ENCODE measurements around the gene KSR2.

The KSR2 gene

DNA sequence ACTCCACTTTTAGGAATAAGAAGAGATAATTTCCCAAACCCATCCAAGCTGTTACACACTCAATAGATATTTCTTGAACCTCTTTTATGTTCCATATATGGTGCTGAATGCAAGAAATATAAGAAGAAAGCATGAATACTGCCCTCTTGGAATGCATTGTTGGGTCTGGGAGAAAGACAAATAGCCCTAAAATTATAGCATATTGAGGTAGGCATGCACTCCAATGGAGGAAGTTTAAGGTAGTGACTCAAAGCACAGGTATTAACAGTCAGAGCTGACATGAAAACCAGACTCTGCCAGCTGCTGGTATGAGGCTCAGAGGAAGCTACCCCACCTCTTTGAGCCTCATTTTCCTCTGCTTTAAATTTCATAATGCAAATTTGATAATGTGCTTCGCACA lies 346.0 kb downstream of the KSR2 start:
- H3K4me1 ChIP-seq (ENCODE audit: control insufficient read depth in 1 of 2, insufficient read depth in 1 of 2, low read depth in 1 of 2, low read length in 1 of 2), result no peaks in the 10 kb centered on the region
- no peaks in the 10 kb centered on the region for H3K36me3 ChIP-seq
- no peak overlapping the region for H3K4me3 ChIP-seq (ENCODE audit: low read depth in 1 of 2, low read length in 1 of 2)
- no peaks in the 10 kb centered on the region for H3K27me3 ChIP-seq
- H3K9me3 ChIP-seq, result no peaks in the 10 kb centered on the region
- TF ChIP-seq, protein P1, sequence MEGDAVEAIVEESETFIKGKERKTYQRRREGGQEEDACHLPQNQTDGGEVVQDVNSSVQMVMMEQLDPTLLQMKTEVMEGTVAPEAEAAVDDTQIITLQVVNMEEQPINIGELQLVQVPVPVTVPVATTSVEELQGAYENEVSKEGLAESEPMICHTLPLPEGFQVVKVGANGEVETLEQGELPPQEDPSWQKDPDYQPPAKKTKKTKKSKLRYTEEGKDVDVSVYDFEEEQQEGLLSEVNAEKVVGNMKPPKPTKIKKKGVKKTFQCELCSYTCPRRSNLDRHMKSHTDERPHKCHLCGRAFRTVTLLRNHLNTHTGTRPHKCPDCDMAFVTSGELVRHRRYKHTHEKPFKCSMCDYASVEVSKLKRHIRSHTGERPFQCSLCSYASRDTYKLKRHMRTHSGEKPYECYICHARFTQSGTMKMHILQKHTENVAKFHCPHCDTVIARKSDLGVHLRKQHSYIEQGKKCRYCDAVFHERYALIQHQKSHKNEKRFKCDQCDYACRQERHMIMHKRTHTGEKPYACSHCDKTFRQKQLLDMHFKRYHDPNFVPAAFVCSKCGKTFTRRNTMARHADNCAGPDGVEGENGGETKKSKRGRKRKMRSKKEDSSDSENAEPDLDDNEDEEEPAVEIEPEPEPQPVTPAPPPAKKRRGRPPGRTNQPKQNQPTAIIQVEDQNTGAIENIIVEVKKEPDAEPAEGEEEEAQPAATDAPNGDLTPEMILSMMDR (IDR thresholded peaks at IDR 0.05), result no peak
- no peak overlapping the region for H3K27ac ChIP-seq

DNA sequence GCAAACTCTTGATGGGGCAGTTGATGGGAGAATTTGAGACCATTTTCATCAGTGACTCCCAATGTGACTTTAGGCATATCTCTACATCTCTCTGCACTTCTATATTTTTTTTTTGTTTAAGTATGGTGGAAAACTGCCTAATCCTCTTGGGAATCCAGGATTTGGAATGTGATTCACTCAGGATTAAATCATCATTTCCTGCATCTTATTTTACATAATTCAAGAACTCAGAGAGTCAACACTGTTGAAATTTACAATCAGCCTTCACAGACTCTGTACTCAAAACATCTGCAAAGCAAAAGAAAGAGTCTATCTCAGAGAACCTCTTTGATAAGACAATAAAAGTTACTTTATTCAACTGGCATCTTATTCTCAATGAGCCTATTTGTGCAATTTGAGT lies 346.7 kb downstream of the KSR2 start:
- Histone ChIP-seq H3K27me3 (no peaks in the 10 kb centered on the region), H3K4me1 (ENCODE audit: control insufficient read depth in 1 of 2, insufficient read depth in 1 of 2, low read depth in 1 of 2, low read length in 1 of 2) (no peaks in the 10 kb centered on the region), H3K36me3 (no peaks in the 10 kb centered on the region), H3K27ac (no peak overlapping the region), H3K4me3 (ENCODE audit: low read depth in 1 of 2, low read length in 1 of 2) (no peak overlapping the region), H3K9me3 (no peaks in the 10 kb centered on the region)
- TF ChIP-seq, protein P1 (IDR thresholded peaks at IDR 0.05), result no peak

DNA sequence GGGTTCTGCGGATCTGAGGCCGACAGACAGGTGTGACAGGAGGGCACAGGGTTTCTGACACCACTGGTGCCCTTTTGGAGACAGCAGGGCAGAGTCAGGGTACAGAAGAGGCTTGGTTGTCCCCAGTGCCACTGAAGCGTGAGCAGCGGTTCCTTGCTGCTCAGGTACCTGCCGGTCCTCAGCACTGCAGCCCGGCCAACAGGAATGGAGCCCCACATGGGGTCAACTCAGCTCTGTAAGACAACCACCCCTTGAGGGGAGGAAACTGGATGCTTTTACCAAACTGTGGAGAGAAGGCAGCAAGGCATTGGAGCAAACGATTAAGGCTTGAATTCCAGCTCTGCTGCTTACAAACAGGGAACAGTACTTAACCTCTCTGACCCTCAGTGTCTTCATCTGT lies 361.0 kb downstream of the KSR2 start:
- H3K27ac ChIP-seq, result no peak overlapping the region
- H3K36me3 ChIP-seq, result no peaks in the 10 kb centered on the region
- no peak overlapping the region for H3K4me3 ChIP-seq (ENCODE audit: low read depth in 1 of 2, low read length in 1 of 2)
- H3K4me1 ChIP-seq (ENCODE audit: control insufficient read depth in 1 of 2, insufficient read depth in 1 of 2, low read depth in 1 of 2, low read length in 1 of 2), result no peaks in the 10 kb centered on the region
- TF ChIP-seq, protein P1 (IDR thresholded peaks at IDR 0.05), result no peak
- no peaks in the 10 kb centered on the region for H3K27me3 ChIP-seq
- no peaks in the 10 kb centered on the region for H3K9me3 ChIP-seq

DNA sequence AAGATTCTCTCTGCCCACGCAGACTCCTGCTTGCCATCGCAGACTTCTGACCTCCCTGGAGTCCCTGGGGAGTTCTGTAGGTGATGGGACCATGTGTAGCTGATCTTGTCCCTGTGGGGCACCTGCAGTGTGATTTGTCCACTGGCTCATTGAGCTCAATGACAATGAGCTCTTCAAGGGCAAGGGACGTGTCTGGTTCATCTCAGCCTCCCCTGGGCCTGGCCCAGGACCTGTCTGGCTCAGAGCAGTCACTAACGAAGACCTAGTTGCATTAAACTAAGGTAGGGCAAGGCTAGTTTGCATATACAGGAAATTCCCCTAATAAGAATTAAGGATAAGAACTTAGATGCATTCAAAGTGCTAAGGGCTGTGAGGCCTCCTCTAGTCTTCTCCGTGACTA lies 361.8 kb downstream of the KSR2 start:
- H3K36me3 ChIP-seq, result no peaks in the 10 kb centered on the region
- no peaks in the 10 kb centered on the region for H3K9me3 ChIP-seq
- no peaks in the 10 kb centered on the region for H3K27me3 ChIP-seq
- TF ChIP-seq, protein P1 (IDR thresholded peaks at IDR 0.05), result no peak
- no peak overlapping the region for H3K4me3 ChIP-seq (ENCODE audit: low read depth in 1 of 2, low read length in 1 of 2)
- H3K27ac ChIP-seq, result no peak overlapping the region
- no peaks in the 10 kb centered on the region for H3K4me1 ChIP-seq (ENCODE audit: control insufficient read depth in 1 of 2, insufficient read depth in 1 of 2, low read depth in 1 of 2, low read length in 1 of 2)

DNA sequence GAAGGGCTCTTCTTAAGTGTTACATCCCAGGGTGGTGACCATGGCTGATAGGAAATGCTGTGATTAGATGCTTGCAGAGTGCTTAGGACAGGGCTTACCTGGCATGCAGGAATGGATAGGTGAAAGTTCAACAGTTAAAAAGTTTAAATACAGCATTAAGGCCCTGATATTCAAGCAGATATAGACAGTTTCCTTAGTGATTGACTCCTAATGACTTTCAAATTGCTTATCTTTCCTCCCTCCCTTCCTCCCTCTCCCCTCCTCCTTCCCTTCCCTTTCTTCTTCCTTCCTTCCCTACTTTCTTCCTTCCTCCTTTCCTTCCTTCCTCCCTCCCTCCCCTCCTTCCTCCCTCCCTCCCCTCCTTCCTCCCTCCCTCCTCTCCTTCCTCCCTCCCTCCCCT lies 362.8 kb downstream of the KSR2 start:
- H3K4me3 ChIP-seq (ENCODE audit: low read depth in 1 of 2, low read length in 1 of 2), result no peak overlapping the region
- H3K27ac ChIP-seq, result no peak overlapping the region
- H3K4me1 ChIP-seq (ENCODE audit: control insufficient read depth in 1 of 2, insufficient read depth in 1 of 2, low read depth in 1 of 2, low read length in 1 of 2), result no peaks in the 10 kb centered on the region
- H3K36me3 ChIP-seq, result no peaks in the 10 kb centered on the region
- TF ChIP-seq, protein P1 (IDR thresholded peaks at IDR 0.05), result no peak
- no peaks in the 10 kb centered on the region for H3K27me3 ChIP-seq
- H3K9me3 ChIP-seq, result no peaks in the 10 kb centered on the region

All from neutrophil (primary cell).